Measurements from ENCODE around the gene DDAH1.

The DDAH1 gene

DNA sequence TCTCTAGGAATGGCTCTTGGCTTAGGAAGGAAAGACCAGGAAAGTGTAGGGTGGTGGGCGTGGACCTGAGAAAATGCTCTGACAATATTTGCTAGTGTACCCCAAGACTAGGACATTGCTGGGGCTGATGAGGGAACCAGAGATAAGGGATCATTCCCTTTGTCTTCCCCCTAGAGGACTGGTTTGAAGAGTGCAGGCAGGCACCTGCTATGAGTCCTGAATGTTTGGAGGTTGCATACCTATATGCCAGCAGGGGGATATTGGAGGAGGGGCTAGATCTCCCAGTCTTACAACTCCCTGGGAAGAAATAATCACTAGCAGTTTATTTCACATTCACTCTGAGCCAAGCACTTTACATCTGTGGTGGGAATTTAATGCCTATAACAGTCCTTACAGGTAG, 182.5 kb downstream of the DDAH1 start:
- H3K4me1 Mint-ChIP-seq = peaks cover 5% of the 10 kb centered on the region
- no peaks in the 10 kb centered on the region for H3K9me3 Mint-ChIP-seq
- H3K27ac Mint-ChIP-seq = no peak overlapping the region
- H3K4me3 Mint-ChIP-seq = no peak overlapping the region
- TF ChIP-seq, protein P1, sequence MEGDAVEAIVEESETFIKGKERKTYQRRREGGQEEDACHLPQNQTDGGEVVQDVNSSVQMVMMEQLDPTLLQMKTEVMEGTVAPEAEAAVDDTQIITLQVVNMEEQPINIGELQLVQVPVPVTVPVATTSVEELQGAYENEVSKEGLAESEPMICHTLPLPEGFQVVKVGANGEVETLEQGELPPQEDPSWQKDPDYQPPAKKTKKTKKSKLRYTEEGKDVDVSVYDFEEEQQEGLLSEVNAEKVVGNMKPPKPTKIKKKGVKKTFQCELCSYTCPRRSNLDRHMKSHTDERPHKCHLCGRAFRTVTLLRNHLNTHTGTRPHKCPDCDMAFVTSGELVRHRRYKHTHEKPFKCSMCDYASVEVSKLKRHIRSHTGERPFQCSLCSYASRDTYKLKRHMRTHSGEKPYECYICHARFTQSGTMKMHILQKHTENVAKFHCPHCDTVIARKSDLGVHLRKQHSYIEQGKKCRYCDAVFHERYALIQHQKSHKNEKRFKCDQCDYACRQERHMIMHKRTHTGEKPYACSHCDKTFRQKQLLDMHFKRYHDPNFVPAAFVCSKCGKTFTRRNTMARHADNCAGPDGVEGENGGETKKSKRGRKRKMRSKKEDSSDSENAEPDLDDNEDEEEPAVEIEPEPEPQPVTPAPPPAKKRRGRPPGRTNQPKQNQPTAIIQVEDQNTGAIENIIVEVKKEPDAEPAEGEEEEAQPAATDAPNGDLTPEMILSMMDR (IDR thresholded peaks at IDR 0.05; ENCODE audit: unreplicated experiment in 3 of 3) = no peak
- no peaks in the 10 kb centered on the region for H3K27me3 Mint-ChIP-seq (ENCODE audit: low read depth)
- no peaks in the 10 kb centered on the region for H3K36me3 Mint-ChIP-seq (ENCODE audit: low read depth)

DNA sequence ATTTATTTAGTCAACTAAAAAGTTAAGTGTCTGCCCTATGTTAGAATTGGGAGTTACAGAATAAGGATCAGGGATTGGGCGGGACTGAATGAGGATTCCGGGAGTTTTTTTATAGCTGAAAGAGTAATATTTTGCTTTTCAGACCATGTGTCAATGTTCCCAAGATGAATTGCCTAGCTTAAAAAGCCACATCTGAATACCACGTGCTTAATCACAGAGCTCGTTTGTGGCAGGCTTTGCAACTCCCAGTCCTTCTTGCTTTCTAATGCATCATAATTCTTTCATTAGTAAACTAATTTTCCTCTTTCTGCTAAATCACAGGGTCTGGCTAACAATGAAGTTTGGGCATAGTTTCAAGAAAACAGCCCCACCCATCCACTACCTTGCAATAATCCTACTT, 184.3 kb downstream of the DDAH1 start:
- Mint-ChIP-seq H3K36me3 (ENCODE audit: low read depth) (no peaks in the 10 kb centered on the region), H3K4me3 (peak overlapping the region in 1 of 3 experiments; percentile 52), H3K4me1 (peaks cover 6% of the 10 kb centered on the region), H3K27ac (no peak overlapping the region), H3K27me3 (ENCODE audit: low read depth) (no peaks in the 10 kb centered on the region), H3K9me3 (no peaks in the 10 kb centered on the region)
- TF ChIP-seq, protein P1 (IDR thresholded peaks at IDR 0.05; ENCODE audit: unreplicated experiment in 3 of 3) = no peak

DNA sequence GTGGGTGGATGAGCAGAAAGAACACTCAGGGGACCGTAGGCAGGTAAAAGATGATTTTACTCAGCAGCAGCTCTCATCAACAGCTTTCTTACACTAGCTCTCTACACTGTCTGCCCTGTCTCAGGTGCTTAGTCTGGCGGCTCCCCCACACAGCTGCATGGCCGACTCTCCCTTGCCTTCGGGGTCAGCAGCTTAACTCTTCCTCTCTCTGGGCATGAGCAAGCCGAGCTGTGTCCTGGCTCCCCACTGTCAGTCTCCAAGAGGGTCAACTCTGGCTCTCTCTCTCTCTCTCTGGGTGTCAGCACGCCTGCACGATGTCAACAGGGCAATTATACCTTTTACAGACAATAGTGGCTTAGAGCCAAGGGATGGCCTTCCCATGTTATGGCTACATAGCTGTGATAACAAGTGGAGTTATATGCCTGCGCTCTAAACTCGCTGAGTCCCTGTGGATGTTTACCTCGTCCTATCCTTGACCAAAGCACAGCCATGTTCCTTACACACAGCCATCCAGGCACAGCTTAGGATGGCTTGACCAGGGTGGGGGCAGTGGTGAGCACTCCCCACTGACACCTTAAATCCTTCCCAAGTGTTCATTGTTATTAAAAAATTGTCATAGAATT, 185.4 kb downstream of the DDAH1 start:
- Mint-ChIP-seq H3K27me3 (ENCODE audit: low read depth) (no peaks in the 10 kb centered on the region), H3K36me3 (ENCODE audit: low read depth) (no peaks in the 10 kb centered on the region), H3K27ac (peak overlapping the region in 2 of 3 experiments; percentile 0 to 6), H3K9me3 (no peaks in the 10 kb centered on the region), H3K4me1 (peaks cover 15% of the 10 kb centered on the region), H3K4me3 (peak overlapping the region; percentile 6 to 26 (median 9))
- TF ChIP-seq, protein P1 (IDR thresholded peaks at IDR 0.05; ENCODE audit: unreplicated experiment in 3 of 3) = no peak

DNA sequence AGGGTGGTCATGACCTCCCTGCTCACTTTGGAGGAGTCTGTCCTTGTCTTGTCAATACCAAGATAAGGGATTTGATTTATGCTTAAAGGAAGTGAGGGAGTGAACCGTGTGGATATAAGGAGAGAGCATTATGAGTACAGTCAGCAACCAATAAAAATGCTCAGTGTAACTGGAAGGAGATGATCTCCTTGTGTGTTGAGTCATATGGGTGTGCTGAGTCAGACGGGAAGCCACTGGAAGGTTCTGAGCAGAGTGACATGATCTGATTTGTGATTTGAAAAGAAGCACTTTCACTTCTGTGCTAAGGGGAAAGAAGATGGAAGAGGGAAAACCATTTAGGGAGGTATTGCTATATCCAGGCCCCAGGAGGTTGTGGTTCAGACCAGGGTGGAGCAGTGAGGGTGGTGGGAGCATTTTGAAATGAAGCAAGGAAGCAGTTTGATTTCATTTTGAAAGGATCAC, 186.1 kb downstream of the DDAH1 start:
- Mint-ChIP-seq H3K27me3 (ENCODE audit: low read depth) (no peaks in the 10 kb centered on the region), H3K4me1 (peaks cover 22% of the 10 kb centered on the region), H3K9me3 (no peaks in the 10 kb centered on the region), H3K36me3 (ENCODE audit: low read depth) (peaks cover 2% of the 10 kb centered on the region), H3K4me3 (no peak overlapping the region), H3K27ac (peak overlapping the region; percentile 0 to 16 (median 11))
- TF ChIP-seq, protein P1 (IDR thresholded peaks at IDR 0.05; ENCODE audit: unreplicated experiment in 3 of 3) = no peak

DNA sequence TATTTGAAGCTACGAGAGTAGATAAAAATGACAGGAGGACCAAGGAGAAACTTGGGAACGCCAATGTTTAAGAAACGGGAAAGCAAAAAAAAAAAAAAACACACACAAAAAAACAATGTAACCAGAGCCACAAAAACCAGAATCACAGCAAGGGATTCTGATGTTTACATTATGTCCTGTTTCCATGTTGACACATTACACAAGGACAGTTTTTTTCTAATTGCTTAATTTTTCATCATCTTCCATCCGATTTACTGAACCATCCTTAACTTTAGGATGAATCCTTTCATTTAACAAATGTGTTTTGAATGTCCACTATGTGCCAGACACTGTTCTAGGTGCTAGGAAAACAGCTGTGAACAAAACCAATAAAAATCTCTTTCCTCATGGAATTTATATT, 187.2 kb downstream of the DDAH1 start:
- TF ChIP-seq, protein P1 (IDR thresholded peaks at IDR 0.05; ENCODE audit: unreplicated experiment in 3 of 3) = no peak
- no peaks in the 10 kb centered on the region for H3K9me3 Mint-ChIP-seq
- H3K36me3 Mint-ChIP-seq (ENCODE audit: low read depth) = peaks cover 12% of the 10 kb centered on the region
- H3K4me3 Mint-ChIP-seq = peak overlapping the region; percentile 36 to 94 (median 52)
- no peaks in the 10 kb centered on the region for H3K27me3 Mint-ChIP-seq (ENCODE audit: low read depth)
- peaks cover 29% of the 10 kb centered on the region for H3K4me1 Mint-ChIP-seq
- peak overlapping the region in 1 of 3 experiments; percentile 91 for H3K27ac Mint-ChIP-seq

Measured in nephron (organoid).